ENCODE measurements around the gene BCL2L13.

The BCL2L13 gene

GRCh38 chr22:17779286-17780115 is 140.9 kb downstream of the BCL2L13 start:
- DNase-seq (ENCODE audit: low read depth): no peak

GRCh38 chr22:17780116-17780740 is 141.7 kb downstream of the BCL2L13 start:
- DNase-seq (ENCODE audit: low read depth): no peak

Measured in HS-5 (cell line).